ENCODE measurements around the gene ARPC5L. TPM values are rescaled to one million over a fixed set of nuclear protein-coding genes. Genes with fewer than 3 reads are reported as not detected.
"Not testable (repeated sequence)": the region's sequence is repeated elsewhere in the genome, so short reads cannot be mapped to it uniquely, and the experiment has no call there.

ARPC5L gene
- total RNA-seq, 2 experiments from 2014 or later: 51.9 to 95.9 TPM

DNA sequence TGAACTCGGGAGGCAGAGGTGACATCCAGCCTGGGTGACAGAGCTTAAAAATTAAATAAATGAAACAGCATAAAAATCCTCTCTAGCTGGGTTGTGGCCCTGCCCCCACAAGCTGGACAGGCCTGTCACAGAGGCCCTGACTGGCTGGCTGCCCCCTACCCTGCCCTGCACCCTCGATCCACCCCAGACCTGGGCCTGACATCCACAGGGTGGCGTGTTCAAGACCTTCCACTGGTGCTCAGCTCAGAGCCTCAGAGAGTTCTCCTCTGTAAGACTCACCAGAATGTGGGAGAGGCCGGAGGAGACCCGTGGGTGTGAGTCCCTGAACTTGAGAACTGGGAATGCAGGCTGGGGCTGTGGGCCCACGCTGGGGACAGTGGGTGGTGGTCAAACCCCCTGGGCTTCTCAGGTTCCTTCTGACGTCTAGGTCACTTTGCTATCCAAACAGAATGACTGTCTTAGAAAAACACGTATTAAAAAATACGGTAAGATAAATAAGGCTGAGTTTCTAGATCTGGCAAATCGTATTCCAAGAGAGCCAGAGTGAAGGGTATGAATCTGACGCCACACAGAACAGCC lies 18.4 kb upstream of the ARPC5L start:
- ChIA-PET POLR2A (interaction anchor here (0.5 kb wide), 1 partner anchor 684 kb away, joined by 3 read pairs; no protein-coding TSS in a partner anchor), CTCF (interaction anchor here (1.8 kb wide), 1 partner anchor 9 kb away, joined by 9 read pairs; no protein-coding TSS in a partner anchor)
- intact Hi-C loops (cut with DNase I, micrococcal nuclease): no loop called here
- no peaks in the 10 kb centered on the region for H3K9me3 Mint-ChIP-seq (ENCODE audit: low read depth)
- DNase-seq: no peak
- no peaks in the 10 kb centered on the region for H3K36me3 Mint-ChIP-seq (ENCODE audit: low read depth)
- H3K4me3 Mint-ChIP-seq: no peak overlapping the region
- peaks cover 16% of the 10 kb centered on the region for H3K27me3 Mint-ChIP-seq
- no peaks in the 10 kb centered on the region for H3K4me1 Mint-ChIP-seq
- no peak for ATAC-seq
- no peak overlapping the region for H3K27ac Mint-ChIP-seq

- DNase-seq: no peak
- no peak for ATAC-seq
- H3K4me3 Mint-ChIP-seq: no peak overlapping the region
- peaks cover 14% of the 10 kb centered on the region for H3K27me3 Mint-ChIP-seq
- no peaks in the 10 kb centered on the region for H3K4me1 Mint-ChIP-seq
- H3K27ac Mint-ChIP-seq: no peak overlapping the region
- no peaks in the 10 kb centered on the region for H3K9me3 Mint-ChIP-seq (ENCODE audit: low read depth)
- no peaks in the 10 kb centered on the region for H3K36me3 Mint-ChIP-seq (ENCODE audit: low read depth)
- ChIA-PET CTCF (interaction anchor here (0.6 kb wide), 1 partner anchor 15 kb away, joined by 3 read pairs; no protein-coding TSS in a partner anchor), POLR2A (no interaction called here)
- intact Hi-C loops (cut with DNase I, micrococcal nuclease): no loop called here
These were observed 17.6 kb upstream of the ARPC5L start for GRCh38 chr9:124844291-124844690.

- H3K36me3 Mint-ChIP-seq (ENCODE audit: low read depth); H3K9me3 Mint-ChIP-seq (ENCODE audit: low read depth); DNase-seq; intact Hi-C loops (cut with DNase I, micrococcal nuclease); H3K4me3 Mint-ChIP-seq; H3K27ac Mint-ChIP-seq; H3K4me1 Mint-ChIP-seq; ATAC-seq: not testable (repeated sequence)
- H3K27me3 Mint-ChIP-seq: peaks cover 17% of the 10 kb centered on the region
- POLR2A ChIA-PET: interaction anchor here (0.7 kb wide), 1 partner anchor 56 kb away, joined by 6 read pairs; no protein-coding TSS in a partner anchor
- CTCF ChIA-PET: interaction anchor here (1.2 to 2.8 kb wide), 4 partner anchors 7 to 80 kb away, joined by 3 to 19 read pairs (median 4); partner anchors contain the start of gene WDR38
These were observed 15.5 kb upstream of the ARPC5L start for GRCh38 chr9:124846467-124846866.

- no peak for ATAC-seq
- intact Hi-C loops (cut with DNase I, micrococcal nuclease): no loop called here
- Mint-ChIP-seq H3K4me3 (no peak overlapping the region), H3K27me3 (peaks cover 18% of the 10 kb centered on the region), H3K4me1 (no peaks in the 10 kb centered on the region), H3K27ac (no peak overlapping the region), H3K9me3 (ENCODE audit: low read depth) (no peaks in the 10 kb centered on the region), H3K36me3 (ENCODE audit: low read depth) (no peaks in the 10 kb centered on the region)
- ChIA-PET CTCF (interaction anchor here (1.0 to 2.8 kb wide), 3 partner anchors 72 to 81 kb away, joined by 4 to 19 read pairs (median 4); no protein-coding TSS in a partner anchor), POLR2A (interaction anchor here (0.7 kb wide), 1 partner anchor 56 kb away, joined by 6 read pairs; no protein-coding TSS in a partner anchor)
- DNase-seq: no peak
These were observed 15.0 kb upstream of the ARPC5L start for GRCh38 chr9:124846969-124847368.

GRCh38 chr9:124849801-124850200 lies 12.1 kb upstream of the ARPC5L start:
- CTCF ChIA-PET: interaction anchor here (1.5 to 8.5 kb wide), 3 partner anchors 9 to 76 kb away, joined by 7 to 260 read pairs (median 8); partner anchors contain the start of genes NR6A1 and OLFML2A
- intact Hi-C loops (cut with DNase I, micrococcal nuclease): loop anchor here in 1 of 2 experiments (5.0 kb wide), 1 partner anchor 232 kb away; no protein-coding TSS in a partner anchor
- ATAC-seq (no peak), DNase-seq (no peak)
- Mint-ChIP-seq H3K4me1 (peaks cover 7% of the 10 kb centered on the region), H3K4me3 (no peak overlapping the region), H3K27me3 (peaks cover 18% of the 10 kb centered on the region), H3K9me3 (ENCODE audit: low read depth) (no peaks in the 10 kb centered on the region), H3K27ac (no peak overlapping the region), H3K36me3 (ENCODE audit: low read depth) (no peaks in the 10 kb centered on the region)
- POLR2A ChIA-PET: no interaction called here

GRCh38 chr9:124852121-124852828 lies 9.7 kb upstream of the ARPC5L start:
- POLR2A ChIA-PET: interaction anchor here (1.2 kb wide), 1 partner anchor 73 kb away, joined by 3 read pairs; no protein-coding TSS in a partner anchor
- ATAC-seq (no peak), DNase-seq (no peak)
- intact Hi-C loops (cut with DNase I, micrococcal nuclease): loop anchor here in 1 of 2 experiments (5.0 kb wide), 1 partner anchor 235 kb away; no protein-coding TSS in a partner anchor
- Mint-ChIP-seq H3K4me3 (no peak overlapping the region), H3K27ac (no peak overlapping the region), H3K27me3 (peaks cover 13% of the 10 kb centered on the region), H3K9me3 (ENCODE audit: low read depth) (no peaks in the 10 kb centered on the region), H3K36me3 (ENCODE audit: low read depth) (peaks cover 6% of the 10 kb centered on the region), H3K4me1 (peaks cover 9% of the 10 kb centered on the region)
- CTCF ChIA-PET: interaction anchor here (0.6 to 8.5 kb wide), 22 partner anchors 10 to 1980 kb away, joined by 3 to 260 read pairs (median 6); partner anchors contain the start of genes ARPC5L, NR6A1, OLFML2A and RPL35

- POLR2A ChIA-PET: interaction anchor here (1.1 to 1.2 kb wide), 3 partner anchors 8 to 74 kb away, joined by 3 read pairs; no protein-coding TSS in a partner anchor
- H3K4me1 Mint-ChIP-seq: peaks cover 16% of the 10 kb centered on the region
These were observed 8.9 kb upstream of the ARPC5L start, which contains the start of gene WDR38 for GRCh38 chr9:124852829-124853531. WDR38 (plus strand) TSS chr9:124853460; CDS start chr9:124853532, 72 bp downstream.

DNA sequence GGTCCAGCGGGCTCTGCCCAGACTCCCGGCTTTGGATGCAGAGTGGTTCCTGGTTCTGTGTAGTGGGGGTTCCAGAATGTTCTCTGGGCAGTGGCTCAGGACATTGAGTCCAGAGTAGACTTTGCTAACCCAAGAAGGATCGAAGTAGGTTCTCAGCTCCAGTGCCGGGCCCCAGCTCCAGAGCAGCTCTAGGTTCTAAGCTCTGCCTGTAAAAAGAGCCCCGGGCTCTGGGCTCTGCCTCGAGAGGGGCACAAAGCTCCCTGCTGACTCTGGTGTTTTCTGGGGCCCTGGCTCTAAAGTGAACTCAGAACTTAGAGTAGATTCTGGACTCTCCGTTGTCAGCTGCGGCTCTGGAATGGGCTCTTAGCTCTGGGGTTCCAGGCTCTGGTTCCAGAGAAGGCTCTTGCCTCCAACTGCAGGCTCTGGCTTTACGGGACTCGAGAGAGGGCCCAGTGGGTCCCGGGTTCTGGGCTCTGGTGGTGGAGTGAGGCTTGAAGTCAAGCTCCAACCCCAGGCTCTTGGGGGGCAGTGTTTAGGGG lies 8.3 kb upstream of the ARPC5L start:
- Mint-ChIP-seq H3K27me3 (peaks cover 8% of the 10 kb centered on the region), H3K9me3 (ENCODE audit: low read depth) (no peaks in the 10 kb centered on the region), H3K4me3 (no peak overlapping the region), H3K27ac (no peak overlapping the region), H3K4me1 (peaks cover 23% of the 10 kb centered on the region), H3K36me3 (ENCODE audit: low read depth) (peaks cover 19% of the 10 kb centered on the region)
- ChIA-PET CTCF (interaction anchor here (0.6 to 8.5 kb wide), 31 partner anchors 8 to 524 kb away, joined by 3 to 260 read pairs (median 3); partner anchors contain the start of genes ARPC5L, NR6A1, OLFML2A and RPL35), POLR2A (interaction anchor here (1.1 to 1.2 kb wide), 2 partner anchors 8 to 23 kb away, joined by 3 read pairs; no protein-coding TSS in a partner anchor)
- ATAC-seq: no peak
- intact Hi-C loops (cut with DNase I, micrococcal nuclease): loop anchor here (1.0 to 5.0 kb wide), 4 partner anchors 79 to 521 kb away; no protein-coding TSS in a partner anchor
- no peak for DNase-seq

More at GRCh38 chr9:124852829-124853531, 8.9 kb upstream of the ARPC5L start, which contains the start of gene WDR38:
- no peaks in the 10 kb centered on the region for H3K9me3 Mint-ChIP-seq (ENCODE audit: low read depth)
- ATAC-seq: peak; percentile 88
- intact Hi-C loops (cut with DNase I, micrococcal nuclease): loop anchor here (1.0 to 5.0 kb wide), 4 partner anchors 79 to 521 kb away; no protein-coding TSS in a partner anchor
- H3K27ac Mint-ChIP-seq: no peak within 1 kb of the TSS
- H3K4me3 Mint-ChIP-seq: peak within 1 kb of the TSS; percentile 46
- H3K27me3 Mint-ChIP-seq: peaks cover 10% of the 10 kb centered on the region
- peak; percentile 85 for DNase-seq
- CTCF ChIA-PET: interaction anchor here (0.6 to 8.5 kb wide), 38 partner anchors 7 to 1980 kb away, joined by 3 to 260 read pairs (median 3); partner anchors contain the start of genes ARPC5L, NR6A1, OLFML2A and RPL35
- peaks cover 12% of the 10 kb centered on the region for H3K36me3 Mint-ChIP-seq (ENCODE audit: low read depth)

GRCh38 chr9:124854161-124854560 lies 7.8 kb upstream of the ARPC5L start:
- Mint-ChIP-seq H3K4me1 (peaks cover 28% of the 10 kb centered on the region), H3K9me3 (ENCODE audit: low read depth) (no peaks in the 10 kb centered on the region), H3K36me3 (ENCODE audit: low read depth) (peaks cover 24% of the 10 kb centered on the region), H3K27me3 (peaks cover 8% of the 10 kb centered on the region), H3K4me3 (no peak overlapping the region), H3K27ac (no peak overlapping the region)
- DNase-seq: no peak
- ATAC-seq: no peak
- ChIA-PET CTCF (interaction anchor here (0.6 to 8.5 kb wide), 26 partner anchors 8 to 523 kb away, joined by 3 to 260 read pairs (median 4); partner anchors contain the start of genes ARPC5L, NR6A1, OLFML2A and RPL35), POLR2A (interaction anchor here (1.1 to 3.0 kb wide), 3 partner anchors 7 to 23 kb away, joined by 3 to 14 read pairs (median 3); no protein-coding TSS in a partner anchor)
- intact Hi-C loops (cut with DNase I, micrococcal nuclease): loop anchor here in 1 of 2 experiments (5.0 kb wide), 1 partner anchor 237 kb away; no protein-coding TSS in a partner anchor

- peaks cover 30% of the 10 kb centered on the region for H3K36me3 Mint-ChIP-seq (ENCODE audit: low read depth)
- CTCF ChIA-PET: interaction anchor here (0.7 to 8.5 kb wide), 6 partner anchors 15 to 144 kb away, joined by 3 to 260 read pairs (median 4); partner anchors contain the start of genes NR6A1 and OLFML2A
These were observed 7.1 kb upstream of the ARPC5L start for GRCh38 chr9:124854822-124855221.

More at GRCh38 chr9:124854822-124855221, 7.1 kb upstream of the ARPC5L start:
- H3K4me3 Mint-ChIP-seq: no peak overlapping the region
- H3K27me3 Mint-ChIP-seq: peaks cover 8% of the 10 kb centered on the region
- H3K4me1 Mint-ChIP-seq: peaks cover 35% of the 10 kb centered on the region
- H3K27ac Mint-ChIP-seq: peak overlapping the region; percentile 3
- no peaks in the 10 kb centered on the region for H3K9me3 Mint-ChIP-seq (ENCODE audit: low read depth)
- intact Hi-C loops (cut with DNase I, micrococcal nuclease): loop anchor here in 1 of 2 experiments (5.0 kb wide), 1 partner anchor 238 kb away; no protein-coding TSS in a partner anchor
- DNase-seq (no peak), ATAC-seq (no peak)
- POLR2A ChIA-PET: interaction anchor here (0.6 to 3.0 kb wide), 2 partner anchors 15 to 46 kb away, joined by 3 to 14 read pairs; no protein-coding TSS in a partner anchor
